Prostate gland (tissue), 2 donors: ENCODE data around the gene TMEM266.

Experiments
- POLR2A ChIP-seq: fragments of 450-650 bp; IDR thresholded peaks from one replicate; pipeline ENCODE4 v1.6.1; 2016; ENCODE audit warnings: antibody characterized with exemption, mild to moderate bottlenecking
- POLR2AphosphoS5 ChIP-seq: sonication (generic); formaldehyde crosslinking; IDR thresholded peaks from one replicate; pipeline ENCODE4 v1.6.1; 2017; ENCODE audit warnings: antibody characterized with exemption
- TF ChIP-seq, protein P1 (sequence below), 4 experiments: fragments of 200-600 bp in 2 of 4; fragments of 450-650 bp in 2 of 4; sonication (generic) in 2 of 4; IDR thresholded peaks; 1 replicate in 3 of 4; 2 replicates in 1 of 4; pipeline ENCODE4 v1.5.1; 2016 to 2019; ENCODE audit warnings: antibody characterized with exemption in 4 of 4, mild to moderate bottlenecking in 2 of 4, moderate library complexity in 2 of 4

DNA sequence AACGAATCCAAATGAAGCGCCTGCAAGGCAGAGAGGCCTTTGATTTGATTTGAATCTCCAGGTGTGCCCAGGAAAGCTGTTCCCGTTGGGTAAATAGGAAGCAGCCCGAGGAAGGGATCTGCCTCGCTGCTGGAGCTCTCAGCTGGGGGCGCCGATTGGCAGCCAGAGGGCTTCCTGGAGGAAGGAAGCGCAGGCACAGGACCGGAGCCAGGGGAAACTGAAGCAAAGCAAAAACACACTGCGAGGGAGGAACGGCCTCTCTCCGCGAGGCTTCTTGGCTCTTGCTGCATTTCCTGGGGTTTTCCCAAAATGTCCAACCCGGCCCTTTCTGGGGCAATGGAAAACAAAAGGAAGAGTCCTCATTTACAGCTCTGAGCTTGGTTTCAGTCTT lies 80.3 kb downstream of the TMEM266 start:
- TF ChIP-seq, protein P1, sequence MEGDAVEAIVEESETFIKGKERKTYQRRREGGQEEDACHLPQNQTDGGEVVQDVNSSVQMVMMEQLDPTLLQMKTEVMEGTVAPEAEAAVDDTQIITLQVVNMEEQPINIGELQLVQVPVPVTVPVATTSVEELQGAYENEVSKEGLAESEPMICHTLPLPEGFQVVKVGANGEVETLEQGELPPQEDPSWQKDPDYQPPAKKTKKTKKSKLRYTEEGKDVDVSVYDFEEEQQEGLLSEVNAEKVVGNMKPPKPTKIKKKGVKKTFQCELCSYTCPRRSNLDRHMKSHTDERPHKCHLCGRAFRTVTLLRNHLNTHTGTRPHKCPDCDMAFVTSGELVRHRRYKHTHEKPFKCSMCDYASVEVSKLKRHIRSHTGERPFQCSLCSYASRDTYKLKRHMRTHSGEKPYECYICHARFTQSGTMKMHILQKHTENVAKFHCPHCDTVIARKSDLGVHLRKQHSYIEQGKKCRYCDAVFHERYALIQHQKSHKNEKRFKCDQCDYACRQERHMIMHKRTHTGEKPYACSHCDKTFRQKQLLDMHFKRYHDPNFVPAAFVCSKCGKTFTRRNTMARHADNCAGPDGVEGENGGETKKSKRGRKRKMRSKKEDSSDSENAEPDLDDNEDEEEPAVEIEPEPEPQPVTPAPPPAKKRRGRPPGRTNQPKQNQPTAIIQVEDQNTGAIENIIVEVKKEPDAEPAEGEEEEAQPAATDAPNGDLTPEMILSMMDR (IDR thresholded peaks at IDR 0.05), result no peak
- TF ChIP-seq POLR2A (no peak), POLR2AphosphoS5 (no peak)
